HG03558 (cell line): ENCODE measurements around the gene KIAA1549.

Experiments used
- ATAC-seq: cut with Tn5 transposase; IDR thresholded peaks from one replicate; pipeline ENCODE4 v1.9.1; 2021; ENCODE audit warnings: moderate number of reproducible peaks; ENCODE audit not compliant: unreplicated experiment; ENCODE audit errors: extremely low read depth

Gene KIAA1549

DNA sequence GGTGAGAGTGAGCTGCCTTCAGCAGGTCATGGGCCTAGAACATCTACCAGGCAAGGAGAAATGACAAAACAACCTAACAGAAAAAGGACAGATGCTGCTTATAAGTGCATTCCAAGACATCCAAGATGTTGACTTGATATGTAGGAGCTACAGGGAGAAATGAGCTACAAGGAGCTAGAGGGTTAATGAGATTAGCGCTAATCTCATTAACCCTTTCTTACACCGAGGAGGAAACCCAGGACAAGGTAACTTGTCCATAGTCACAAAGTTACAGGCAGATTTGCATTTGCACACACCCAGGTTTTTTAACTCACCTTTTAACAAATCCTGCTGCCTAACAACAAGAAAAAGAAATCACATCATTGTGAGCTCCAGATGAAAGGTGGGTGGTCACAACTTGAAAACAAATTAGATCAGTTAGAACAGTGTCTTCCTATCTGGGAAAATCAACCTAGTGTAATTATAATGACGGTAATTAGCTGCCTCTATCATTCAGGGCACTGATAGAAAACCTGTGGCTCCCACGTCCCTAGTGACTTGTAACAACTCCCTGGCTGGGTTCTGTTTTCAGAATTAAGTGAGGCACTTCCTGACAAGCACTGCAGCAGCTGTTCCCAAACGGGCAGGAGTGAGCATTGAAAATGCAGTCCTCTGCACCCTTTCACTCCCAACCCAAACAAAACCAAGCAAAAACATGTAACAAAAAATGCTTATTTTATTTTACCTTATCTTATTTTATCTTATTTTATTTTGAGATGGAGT, 5.7 kb downstream of the KIAA1549 start:
- ATAC-seq, result no peak

DNA sequence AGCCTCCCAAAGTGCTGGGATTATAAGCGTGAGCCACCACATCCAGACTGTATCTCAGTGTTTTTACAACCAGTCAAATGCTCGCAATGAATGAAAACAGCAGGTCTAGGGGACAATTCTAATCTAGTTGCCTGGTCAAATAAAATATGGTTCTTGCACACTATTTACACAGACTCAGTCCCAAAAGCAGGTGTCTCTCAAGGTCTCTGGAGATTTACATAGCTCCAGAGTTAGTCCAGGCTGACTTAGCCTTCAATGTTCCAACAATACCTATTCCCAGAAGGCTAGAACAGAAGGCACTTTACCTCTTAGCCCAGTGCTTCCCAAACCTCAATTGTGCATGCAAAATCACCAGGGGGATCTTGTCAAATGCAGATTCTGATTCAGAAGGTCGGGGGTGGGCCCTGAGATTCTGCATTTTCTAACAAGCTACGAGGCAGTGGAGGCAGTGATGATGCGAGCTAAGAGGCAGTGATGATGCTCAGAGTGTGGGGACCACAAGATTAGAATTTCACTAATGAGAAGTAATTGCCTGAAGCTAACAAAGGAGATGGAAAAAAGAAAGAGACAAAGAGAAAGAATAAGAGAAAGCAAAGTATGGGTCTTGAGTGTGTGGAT, 6.4 kb downstream of the KIAA1549 start:
- ATAC-seq, result no peak

DNA sequence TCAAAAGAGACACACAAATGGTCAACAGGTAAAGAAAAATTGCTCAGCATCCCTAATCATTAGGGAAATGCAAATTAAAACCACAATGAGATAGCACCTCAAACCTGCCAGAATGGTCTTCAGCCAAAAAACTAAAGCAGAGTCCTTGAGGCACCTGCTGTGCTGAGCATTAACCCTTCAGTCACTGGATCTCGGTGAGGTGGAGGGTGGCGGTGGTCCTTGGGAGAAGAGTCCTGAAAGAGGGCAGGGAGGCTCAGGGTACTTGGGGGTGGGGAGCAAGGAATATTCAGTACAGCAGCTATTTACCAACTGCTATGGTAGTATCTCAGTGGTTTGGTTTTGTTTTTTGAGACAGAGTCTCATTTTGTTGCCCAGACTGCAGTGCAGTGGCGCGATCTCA, 7.1 kb downstream of the KIAA1549 start:
- ATAC-seq, result no peak

DNA sequence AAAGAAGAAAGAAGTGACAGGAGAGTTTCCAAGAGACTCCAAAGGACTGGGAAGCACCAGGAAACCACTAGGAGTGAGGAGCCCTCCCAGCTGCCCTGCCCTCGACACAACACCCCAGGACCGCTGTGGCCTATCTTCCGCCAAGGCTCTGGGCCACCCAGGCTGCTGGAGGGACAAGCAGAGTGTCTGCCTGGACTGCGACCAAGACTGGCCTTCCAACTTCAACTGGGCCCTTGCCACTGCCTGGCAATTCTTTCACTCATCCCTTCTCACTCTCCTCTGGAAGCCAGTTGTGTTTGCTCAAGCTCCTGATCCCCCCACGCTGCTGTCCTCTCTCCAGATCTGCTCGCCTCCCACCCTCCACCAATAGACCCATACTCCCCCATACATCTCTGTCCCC, 10.2 kb downstream of the KIAA1549 start:
- no peak for ATAC-seq

DNA sequence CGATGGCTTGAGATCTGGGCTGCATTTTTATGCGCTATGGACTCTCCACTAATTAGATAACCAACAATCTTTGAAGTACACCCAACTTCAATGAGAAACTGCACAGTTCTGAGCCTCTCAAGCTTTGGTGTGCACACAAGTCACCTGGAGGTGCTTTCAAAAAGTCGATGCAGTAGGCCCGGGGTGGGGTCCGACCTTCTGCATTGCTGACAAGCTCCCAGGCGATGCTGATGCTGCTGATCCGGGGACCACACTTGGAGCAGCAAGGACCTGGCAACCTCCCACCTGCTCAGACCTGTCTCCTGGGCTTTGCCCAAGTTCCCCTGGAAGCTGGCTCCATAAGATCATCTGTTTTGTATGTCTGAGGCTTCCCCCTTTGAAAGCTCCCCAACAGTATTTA, 10.7 kb downstream of the KIAA1549 start:
- ATAC-seq, result no peak

DNA sequence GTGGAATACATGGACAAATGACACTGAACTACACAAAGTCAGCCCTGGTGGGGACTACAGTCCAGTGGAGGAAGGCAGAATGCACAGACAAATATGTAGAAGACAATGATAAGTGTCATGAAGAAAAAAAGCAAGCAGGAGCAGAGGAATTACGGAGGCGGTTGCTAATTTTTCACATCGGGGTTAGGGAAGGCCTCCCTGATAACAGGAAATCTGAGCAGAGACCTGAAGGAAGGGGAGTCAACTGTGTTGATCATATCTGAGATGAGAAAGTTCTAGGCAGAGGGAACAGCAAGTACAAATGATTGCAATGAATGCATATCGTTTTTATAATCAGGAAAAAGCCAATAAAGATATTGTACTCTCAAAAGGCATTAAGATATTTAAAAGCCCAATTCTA, 14.0 kb downstream of the KIAA1549 start:
- ATAC-seq, result no peak

DNA sequence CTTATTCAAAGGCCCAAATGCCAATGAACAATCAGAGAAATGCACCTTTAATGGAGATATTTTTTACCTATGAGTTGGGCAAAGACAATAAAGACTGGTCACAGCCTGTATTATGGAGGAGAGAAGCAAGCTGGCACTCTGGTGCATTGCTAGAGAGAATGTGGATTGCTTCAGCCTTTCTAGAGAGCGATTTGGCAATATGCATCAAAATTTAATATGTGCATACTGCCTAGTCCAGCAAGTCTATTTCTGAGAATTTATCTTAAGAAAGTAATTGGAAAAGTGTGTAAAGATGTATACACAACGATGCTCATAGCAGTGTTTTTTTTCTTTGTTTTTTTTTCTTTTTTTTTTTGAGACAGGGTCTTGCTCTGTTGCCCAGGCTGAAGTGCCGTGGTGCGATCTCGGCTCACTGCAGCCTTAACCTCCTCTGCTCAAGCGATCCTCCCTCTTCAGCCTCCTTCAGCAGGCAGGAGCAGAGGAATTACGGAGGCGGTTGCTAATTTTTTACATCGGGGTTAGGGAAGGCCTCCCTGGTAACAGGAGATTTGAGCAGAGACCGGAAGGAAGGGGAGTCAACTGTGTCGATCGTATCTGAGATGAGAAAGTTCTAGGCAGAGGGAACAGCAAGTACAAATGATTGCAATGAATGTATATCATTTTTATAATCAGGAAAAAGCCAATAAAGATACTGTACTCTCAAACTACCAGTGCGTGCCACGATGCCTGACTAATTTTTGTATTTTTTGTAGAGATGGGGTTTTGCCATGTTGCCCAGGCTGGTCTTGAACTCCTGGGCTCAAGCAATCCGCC, 16.4 kb downstream of the KIAA1549 start:
- no peak for ATAC-seq

DNA sequence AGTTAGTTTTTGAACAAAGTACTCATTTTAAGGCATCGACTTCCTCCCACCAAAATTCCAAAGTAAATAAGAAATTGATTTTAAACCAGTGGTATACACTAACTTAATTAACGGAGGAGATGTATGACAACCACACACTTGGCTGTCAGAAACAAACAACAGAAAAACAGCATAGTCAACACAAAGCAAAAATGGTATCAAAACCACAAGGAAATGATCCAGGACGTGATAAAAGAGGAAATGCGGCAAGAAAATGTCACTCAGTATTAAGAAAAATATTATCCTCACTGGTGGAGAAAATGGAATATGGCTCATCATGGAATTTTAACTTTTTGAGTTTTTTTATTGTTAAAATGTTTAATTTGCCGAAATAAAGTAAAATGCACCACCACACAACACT, 17.5 kb downstream of the KIAA1549 start:
- no peak for ATAC-seq

DNA sequence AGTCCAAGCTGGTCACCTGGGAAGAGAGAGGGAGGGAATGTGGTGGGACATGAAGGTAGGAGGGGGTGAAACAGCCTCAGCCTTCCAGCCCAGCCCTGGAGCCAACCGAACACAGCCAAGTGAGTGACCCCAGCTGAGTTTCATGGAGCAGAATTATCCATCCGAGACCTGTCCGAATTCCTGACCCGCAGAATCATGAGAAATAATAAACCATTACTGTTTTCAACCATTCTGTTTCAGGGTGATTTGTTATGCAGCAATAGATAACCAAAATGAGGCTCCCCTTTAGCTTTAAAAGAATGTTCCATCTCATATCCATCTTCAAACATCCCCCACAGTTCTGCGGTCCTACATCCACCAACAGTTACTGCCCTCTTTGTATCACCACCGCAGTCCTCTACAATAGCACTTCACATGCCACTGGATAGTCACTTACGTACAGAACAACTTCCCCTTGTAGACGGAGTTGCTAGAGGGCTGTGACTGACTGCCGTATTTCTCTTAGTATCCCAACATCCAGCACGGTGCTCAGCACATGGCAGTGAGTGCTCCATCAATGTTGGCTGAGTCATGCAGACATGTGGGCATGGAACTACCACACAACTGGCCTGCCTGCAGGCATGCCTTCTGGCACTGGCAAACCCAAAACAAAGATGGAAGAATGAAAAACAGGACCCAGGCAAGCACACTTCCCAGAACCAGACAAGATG, 18.5 kb downstream of the KIAA1549 start:
- no peak for ATAC-seq

DNA sequence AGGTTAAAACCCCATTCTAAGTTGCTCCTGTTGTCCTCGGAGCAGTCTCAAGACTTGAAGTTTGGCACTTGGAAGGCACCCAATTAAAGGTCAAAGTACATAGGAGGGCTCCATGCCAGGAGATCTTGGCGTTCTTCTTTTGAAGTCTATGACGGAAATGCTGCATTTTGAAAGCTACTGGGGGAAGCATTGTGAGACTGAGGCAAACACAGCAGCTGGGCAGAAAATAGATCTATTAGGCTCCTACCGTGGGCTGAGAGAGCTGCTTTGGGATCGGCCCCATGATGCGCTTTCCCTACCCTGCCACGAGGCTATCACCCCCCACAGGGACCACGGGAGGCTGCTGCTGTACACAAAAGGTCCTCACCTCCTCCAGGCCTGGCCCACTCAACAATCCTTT, 20.0 kb downstream of the KIAA1549 start:
- ATAC-seq, result no peak

DNA sequence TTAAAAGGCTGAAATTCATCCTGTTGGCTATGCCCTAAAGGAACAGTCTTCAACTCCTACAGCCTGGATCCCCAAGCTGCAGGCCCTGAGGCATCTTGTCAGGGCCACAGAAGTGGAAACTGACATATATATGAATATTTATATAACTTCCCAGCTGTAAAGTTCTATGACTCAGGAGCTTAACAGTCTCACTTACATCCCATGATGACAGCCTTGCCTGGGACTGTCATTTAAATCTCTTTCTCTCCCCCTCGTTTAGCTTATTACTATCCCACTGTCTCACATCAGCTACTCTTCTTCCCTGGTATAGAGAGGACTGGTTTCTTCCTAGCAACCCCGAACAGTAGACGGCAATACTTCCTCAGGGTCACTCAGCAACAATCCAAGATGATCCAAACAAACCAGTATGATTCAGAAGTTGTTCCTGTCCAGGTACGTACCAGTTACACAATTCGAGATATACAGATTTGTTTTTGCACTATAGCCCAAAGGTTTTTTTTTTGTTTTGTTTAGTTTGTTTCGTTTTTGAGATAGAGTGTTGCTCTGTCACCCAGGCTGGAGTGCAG, 22.7 kb downstream of the KIAA1549 start:
- no peak for ATAC-seq

DNA sequence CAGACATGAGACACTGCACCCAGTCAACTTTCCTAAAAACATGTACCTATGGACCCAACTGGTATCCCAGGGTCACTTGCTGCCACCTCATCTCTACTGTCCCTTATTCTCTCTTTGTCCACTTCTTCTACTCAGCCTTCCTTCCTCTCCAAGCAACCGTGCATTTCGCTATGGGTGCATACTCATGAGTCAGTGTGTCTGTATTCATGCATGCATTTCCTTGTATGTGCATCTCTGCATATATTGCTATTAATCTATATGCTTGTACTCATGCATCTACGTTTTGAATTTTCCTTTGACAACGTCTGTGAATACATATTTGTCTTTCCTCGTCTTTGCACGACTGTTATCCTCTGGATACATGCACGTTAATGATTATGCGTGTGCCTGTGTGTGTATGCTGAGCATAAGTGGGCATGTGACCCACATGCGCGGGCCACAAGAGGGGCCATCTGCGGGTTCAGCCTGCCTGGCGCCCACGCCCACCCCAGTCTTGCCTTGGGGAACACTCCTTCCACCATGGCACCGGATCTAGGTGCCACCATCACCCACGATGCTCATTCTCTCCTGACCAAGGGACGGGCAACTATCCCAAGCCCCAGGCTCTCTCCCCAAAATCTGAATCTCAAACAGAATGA, 23.3 kb downstream of the KIAA1549 start:
- no peak for ATAC-seq

DNA sequence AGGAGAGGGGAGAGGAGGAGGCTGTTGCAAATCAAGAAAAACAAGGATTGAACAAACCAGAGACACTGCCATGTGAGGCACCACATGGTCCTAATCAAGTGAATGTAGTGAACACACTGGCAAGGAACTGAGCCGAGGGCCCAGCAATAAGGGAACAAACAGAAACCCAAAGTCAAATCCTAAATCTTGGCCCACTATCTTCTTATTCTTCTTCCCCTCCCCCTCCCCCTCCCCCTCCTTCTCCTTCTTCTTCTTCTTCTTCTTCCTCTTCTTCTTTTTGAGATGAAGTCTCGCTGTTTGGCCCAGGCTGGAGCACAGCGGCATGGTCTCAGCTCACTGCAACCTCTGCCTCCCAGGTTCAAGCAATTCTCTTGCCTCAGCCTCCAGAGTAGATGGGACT, 24.0 kb downstream of the KIAA1549 start:
- no peak for ATAC-seq

DNA sequence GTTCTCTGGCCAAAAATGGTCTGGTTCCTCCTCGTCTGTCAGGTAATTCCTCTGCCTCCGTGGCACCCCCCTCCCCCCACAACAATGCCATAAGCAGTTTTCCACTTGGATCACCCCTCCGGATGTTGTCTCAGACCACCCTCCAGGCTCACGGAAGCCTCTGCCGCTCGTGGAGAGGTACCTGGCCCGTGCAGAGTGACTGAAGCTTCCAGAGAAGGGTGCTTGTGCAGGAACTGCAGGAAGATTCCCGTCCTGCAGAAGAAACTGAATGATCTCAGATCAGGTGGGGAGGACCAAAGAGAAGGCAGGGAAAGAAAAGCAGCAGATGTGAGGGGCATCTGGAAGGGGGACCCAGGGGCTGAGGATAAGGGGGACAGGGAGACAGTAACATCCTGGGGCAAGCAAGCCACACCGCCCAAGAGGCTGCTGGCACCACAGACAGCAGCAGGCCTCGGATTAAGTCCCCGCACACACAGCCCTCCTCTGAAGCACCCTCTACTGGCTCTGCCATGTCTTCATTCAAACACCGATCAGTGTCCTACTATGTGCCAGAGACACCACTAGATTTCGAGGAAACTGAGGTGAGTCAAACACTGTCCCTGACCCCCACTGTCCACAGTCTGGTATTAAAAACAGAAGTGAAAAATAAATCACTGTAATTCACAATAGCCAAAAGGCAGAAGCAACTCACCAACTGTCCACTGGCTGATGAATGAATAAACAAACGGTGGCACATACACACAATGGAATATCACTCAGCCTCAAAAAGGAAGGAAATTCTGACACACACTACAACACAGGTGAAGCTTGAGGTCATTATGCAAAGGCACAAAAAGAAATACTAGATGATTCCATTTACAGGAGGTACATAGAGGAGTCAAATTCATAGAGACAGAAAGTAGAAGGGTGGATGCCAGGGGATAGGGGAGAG, 26.4 kb downstream of the KIAA1549 start:
- no peak for ATAC-seq

DNA sequence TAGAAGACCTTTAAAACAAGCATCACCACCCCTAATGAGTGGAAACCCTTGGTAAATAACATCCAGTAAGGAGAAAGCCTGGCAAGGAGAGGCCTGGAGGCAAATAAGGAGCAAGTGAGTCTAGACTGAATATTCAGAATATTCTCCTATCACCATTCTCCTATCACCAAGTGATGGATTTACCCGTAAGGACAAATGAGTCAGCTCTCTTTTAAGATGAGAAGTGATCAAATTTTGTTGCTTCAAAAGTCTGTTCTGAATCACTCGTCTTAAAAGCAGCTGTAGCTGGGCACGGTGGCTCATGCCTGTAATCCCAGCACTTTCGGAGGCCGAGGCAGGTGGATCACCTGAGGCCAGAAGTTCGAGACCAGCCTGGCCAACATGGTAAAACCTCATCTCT, 28.4 kb downstream of the KIAA1549 start:
- no peak for ATAC-seq

DNA sequence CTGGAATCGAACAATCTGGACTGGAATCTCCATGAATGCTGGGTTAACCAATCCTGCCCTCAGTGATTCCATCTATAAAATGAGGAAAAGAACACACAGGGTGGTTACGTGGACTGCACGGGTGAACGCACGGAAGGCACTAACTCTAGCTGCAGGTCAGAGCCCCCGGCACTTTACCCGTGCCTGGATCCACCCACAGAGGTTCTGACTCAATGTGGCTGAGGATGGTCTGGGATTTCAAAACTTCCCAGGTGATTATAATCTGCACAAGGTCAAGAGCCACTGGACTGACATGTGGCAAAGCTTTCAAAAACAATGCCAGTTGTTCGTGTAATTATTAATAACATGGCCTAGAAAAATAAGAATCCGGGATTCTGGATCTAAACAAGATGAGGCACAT, 29.2 kb downstream of the KIAA1549 start:
- ATAC-seq, result no peak

DNA sequence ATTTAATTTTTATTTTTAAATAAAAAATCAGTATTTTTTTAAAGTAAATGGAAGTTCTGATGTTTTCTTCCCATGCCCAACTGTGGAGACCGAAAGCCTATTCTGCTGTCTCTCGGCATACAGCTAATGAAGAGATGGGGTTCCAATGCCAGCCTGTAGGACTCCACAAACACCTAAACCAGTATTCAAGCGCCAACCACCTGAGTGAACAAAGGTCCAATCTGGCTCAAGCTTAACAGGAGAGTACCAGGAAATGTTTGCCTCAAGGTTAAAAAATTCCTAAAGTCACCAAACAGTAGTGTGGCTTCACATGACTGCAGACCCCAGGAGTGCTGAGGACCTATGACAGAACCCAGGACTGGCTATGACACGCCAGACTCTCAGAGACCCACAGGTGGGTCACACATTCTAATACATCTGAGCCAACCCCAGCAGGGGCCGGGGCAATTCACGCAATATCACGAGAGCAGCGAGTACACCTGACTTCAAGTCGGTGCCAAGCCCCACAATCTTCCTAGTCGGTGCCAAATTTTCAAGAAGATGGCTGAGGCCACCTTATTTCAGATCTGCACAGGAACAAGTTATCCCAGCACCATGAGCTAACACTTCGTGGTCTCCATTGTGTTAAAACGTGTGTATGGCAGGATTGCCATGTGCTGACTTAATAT, 31.6 kb downstream of the KIAA1549 start:
- ATAC-seq, result no peak

DNA sequence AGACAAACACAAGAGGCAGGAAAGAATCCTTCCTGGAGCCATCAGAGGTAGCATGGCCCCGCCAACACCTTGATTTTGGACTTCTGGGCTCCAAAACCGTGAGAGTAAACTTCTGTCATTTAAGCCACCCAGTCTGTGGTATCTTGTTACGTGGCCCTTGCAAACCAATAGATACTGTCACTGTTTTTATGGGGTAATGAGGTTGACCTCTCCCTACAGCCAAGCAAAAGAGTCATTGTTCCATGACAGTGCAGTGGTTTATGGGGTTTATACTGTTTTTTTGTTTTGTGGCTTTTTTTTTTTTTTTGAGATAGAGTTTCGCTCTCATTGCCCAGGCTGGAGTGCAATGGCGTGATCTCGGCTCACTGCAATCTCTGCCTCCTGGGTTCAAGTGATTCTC, 32.8 kb downstream of the KIAA1549 start:
- ATAC-seq, result no peak
